HEK293 (cell line): ENCODE measurements around the gene AKT3.

Experiments used
- CTCF ChIA-PET: fragments of 350-600 bp; formaldehyde crosslinking; extraction: SDS; loops from one replicate; lab custom pipeline; 2021; ENCODE audit warnings: antibody characterized with exemption; lab: Yijun Ruan, JAX
- POLR2A ChIA-PET: fragments of 300-600 bp; formaldehyde crosslinking; extraction: SDS; loops from one replicate; lab custom pipeline; 2020; ENCODE audit warnings: antibody characterized with exemption, inconsistent platforms; lab: Yijun Ruan, JAX
- H3K27ac ChIP-seq: fragments of 200-500 bp; sonication (Bioruptor generic); 2 replicates; pipeline ENCODE4 v1.5.1; 2014; ENCODE audit warnings: low read depth, low read length, control low read depth, inconsistent platforms; ENCODE audit errors: extremely low read depth
- H3K36me3 ChIP-seq, 2 experiments: fragments of 200-500 bp in 1 of 2; sonication (Bioruptor generic) in 1 of 2; 1 replicate in 1 of 2; 2 replicates in 1 of 2; pipeline ENCODE4 v1.5.1; 2014 to 2017; ENCODE audit warnings: inconsistent platforms in 2 of 2, low read length in 2 of 2; ENCODE audit not compliant: control insufficient read depth in 2 of 2, insufficient read depth in 1 of 2
- H3K4me1 ChIP-seq: fragments of 200-500 bp; sonication (Bioruptor generic); 2 replicates; pipeline ENCODE4 v1.5.1; 2014; ENCODE audit warnings: mild to moderate bottlenecking, low read length, inconsistent platforms; ENCODE audit not compliant: control insufficient read depth, insufficient read depth
- H3K4me3 ChIP-seq: 2 replicates; pipeline ENCODE4 v1.5.1; 2011; ENCODE audit warnings: low read depth, mild to moderate bottlenecking, control low read depth, low read length, moderate library complexity
- H3K9me3 ChIP-seq: fragments of 200-500 bp; sonication (Bioruptor generic); 2 replicates; pipeline ENCODE4 v1.5.1; 2014; ENCODE audit warnings: low read depth, low read length, inconsistent platforms; ENCODE audit not compliant: control insufficient read depth, insufficient read depth
- IKZF3 ChIP-seq: fragments of 450-650 bp; IDR thresholded peaks from 2 replicates; pipeline ENCODE4 v1.5.0; 2018; ENCODE audit warnings: missing biosample characterization, mild to moderate bottlenecking, missing genetic modification characterization, moderate library complexity
- KLF9 ChIP-seq: fragments of 450-650 bp; formaldehyde crosslinking; IDR thresholded peaks from 2 replicates; pipeline ENCODE4 v1.5.1; 2016; ENCODE audit warnings: missing biosample characterization, missing genetic modification characterization, low read depth
- PRDM6 ChIP-seq: fragments of 450-650 bp; formaldehyde crosslinking; IDR thresholded peaks from 2 replicates; pipeline ENCODE4 v1.5.1; 2017; ENCODE audit warnings: missing biosample characterization, missing genetic modification characterization
- SCRT1 ChIP-seq: fragments of 450-650 bp; formaldehyde crosslinking; IDR thresholded peaks from 2 replicates; pipeline ENCODE4 v1.5.1; 2016; ENCODE audit warnings: missing biosample characterization, missing genetic modification characterization, borderline replicate concordance
- SCRT2 ChIP-seq: fragments of 450-650 bp; formaldehyde crosslinking; IDR thresholded peaks from 2 replicates; pipeline ENCODE4 v1.5.1; 2016; ENCODE audit warnings: missing biosample characterization, missing genetic modification characterization
- SP7 ChIP-seq: fragments of 450-650 bp; formaldehyde crosslinking; IDR thresholded peaks from 2 replicates; pipeline ENCODE4 v1.5.1; 2016; ENCODE audit warnings: missing biosample characterization, missing genetic modification characterization
- TSHZ1 ChIP-seq: fragments of 450-650 bp; formaldehyde crosslinking; IDR thresholded peaks from 2 replicates; pipeline ENCODE4 v1.5.1; 2016; ENCODE audit warnings: missing biosample characterization, missing genetic modification characterization, borderline replicate concordance
- ZBTB21 ChIP-seq: fragments of 450-650 bp; formaldehyde crosslinking; IDR thresholded peaks from 2 replicates; pipeline ENCODE4 v1.5.1; 2017; ENCODE audit warnings: missing biosample characterization, missing genetic modification characterization
- ZBTB48 ChIP-seq: fragments of 450-650 bp; formaldehyde crosslinking; IDR thresholded peaks from 2 replicates; pipeline ENCODE4 v1.5.1; 2016; ENCODE audit warnings: missing biosample characterization, missing genetic modification characterization
- ZNF23 ChIP-seq: fragments of 450-650 bp; formaldehyde crosslinking; IDR thresholded peaks from 2 replicates; pipeline ENCODE4 v1.5.1; 2016; ENCODE audit warnings: missing biosample characterization, missing genetic modification characterization, borderline replicate concordance
- ZNF544 ChIP-seq: fragments of 450-650 bp; formaldehyde crosslinking; IDR thresholded peaks from 2 replicates; pipeline ENCODE4 v1.5.0; 2017; ENCODE audit warnings: missing biosample characterization, missing genetic modification characterization
- ZNF768 ChIP-seq: fragments of 450-650 bp; formaldehyde crosslinking; IDR thresholded peaks from 2 replicates; pipeline ENCODE4 v1.5.1; 2018; ENCODE audit warnings: missing biosample characterization, mild to moderate bottlenecking, missing genetic modification characterization
- ZNF792 ChIP-seq: fragments of 450-650 bp; formaldehyde crosslinking; IDR thresholded peaks from 2 replicates; pipeline ENCODE4 v1.5.1; 2016; ENCODE audit warnings: missing biosample characterization, missing genetic modification characterization
- TF ChIP-seq, protein P1 (sequence below): fragments of 450-650 bp; formaldehyde crosslinking; IDR thresholded peaks from 2 replicates; pipeline ENCODE4 v1.5.1; 2016; ENCODE audit warnings: missing biosample characterization, missing genetic modification characterization

AKT3 gene

GRCh38 chr1:243732637-243733036 is 117.4 kb downstream of the AKT3 start:
- H3K27ac ChIP-seq, result no peak overlapping the region
- POLR2A ChIA-PET, result no interaction called here
- TF ChIP-seq SCRT2 (tag by site-specific recombination) (peak; percentile 69), ZBTB21 (tag by site-specific recombination) (no peak), SCRT1 (tag by site-specific recombination) (peak; percentile 67)
- no peaks in the 10 kb centered on the region for H3K9me3 ChIP-seq
- H3K4me1 ChIP-seq, result no peaks in the 10 kb centered on the region
- H3K4me3 ChIP-seq, result no peak overlapping the region
- H3K36me3 ChIP-seq, result no peaks in the 10 kb centered on the region
- CTCF ChIA-PET, result interaction anchor here (1.8 kb wide), 1 partner anchor 16 kb away, joined by 8 read pairs; no protein-coding TSS in a partner anchor

GRCh38 chr1:243731974-243732625 is 117.9 kb downstream of the AKT3 start:
- POLR2A ChIA-PET, result no interaction called here
- CTCF ChIA-PET, result interaction anchor here (1.5 kb wide), 1 partner anchor 16 kb away, joined by 3 read pairs; no protein-coding TSS in a partner anchor
- Histone ChIP-seq H3K27ac (no peak overlapping the region), H3K4me1 (no peaks in the 10 kb centered on the region), H3K36me3 (no peaks in the 10 kb centered on the region), H3K9me3 (no peaks in the 10 kb centered on the region), H3K4me3 (no peak overlapping the region)
- TF ChIP-seq ZBTB48 (no peak), TSHZ1 (tag by site-specific recombination) (no peak), ZNF544 (tag by site-specific recombination) (no peak), SP7 (tag by site-specific recombination) (no peak), PRDM6 (tag by site-specific recombination) (no peak), ZNF792 (tag by site-specific recombination) (no peak), ZNF23 (tag by site-specific recombination) (no peak), IKZF3 (tag by site-specific recombination) (no peak), KLF9 (tag by site-specific recombination) (no peak), ZNF768 (tag by site-specific recombination) (no peak)
- TF ChIP-seq, protein P1, sequence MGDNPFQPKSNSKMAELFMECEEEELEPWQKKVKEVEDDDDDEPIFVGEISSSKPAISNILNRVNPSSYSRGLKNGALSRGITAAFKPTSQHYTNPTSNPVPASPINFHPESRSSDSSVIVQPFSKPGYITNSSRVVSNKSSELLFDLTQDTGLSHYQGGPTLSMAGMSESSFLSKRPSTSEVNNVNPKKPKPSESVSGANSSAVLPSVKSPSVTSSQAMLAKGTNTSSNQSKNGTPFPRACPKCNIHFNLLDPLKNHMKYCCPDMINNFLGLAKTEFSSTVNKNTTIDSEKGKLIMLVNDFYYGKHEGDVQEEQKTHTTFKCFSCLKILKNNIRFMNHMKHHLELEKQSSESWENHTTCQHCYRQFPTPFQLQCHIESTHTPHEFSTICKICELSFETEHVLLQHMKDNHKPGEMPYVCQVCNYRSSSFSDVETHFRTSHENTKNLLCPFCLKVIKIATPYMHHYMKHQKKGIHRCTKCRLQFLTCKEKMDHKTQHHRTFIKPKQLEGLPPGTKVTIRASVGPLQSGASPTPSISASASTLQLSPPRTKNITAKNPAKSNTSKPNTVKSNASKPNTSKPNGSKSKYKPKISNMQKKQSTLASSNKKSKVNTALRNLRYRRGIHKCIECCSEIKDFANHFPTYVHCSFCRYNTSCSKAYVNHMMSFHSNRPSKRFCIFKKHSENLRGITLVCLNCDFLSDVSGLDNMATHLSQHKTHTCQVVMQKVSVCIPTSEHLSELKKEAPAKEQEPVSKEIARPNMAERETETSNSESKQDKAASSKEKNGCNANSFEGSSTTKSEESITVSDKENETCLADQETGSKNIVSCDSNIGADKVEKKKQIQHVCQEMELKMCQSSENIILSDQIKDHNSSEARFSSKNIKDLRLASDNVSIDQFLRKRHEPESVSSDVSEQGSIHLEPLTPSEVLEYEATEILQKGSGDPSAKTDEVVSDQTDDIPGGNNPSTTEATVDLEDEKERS (tag by site-specific recombination), result no peak
